ENCODE measurements around the gene DUOXA2. TPM values are rescaled to one million over a fixed set of nuclear protein-coding genes. Genes with fewer than 3 reads are reported as not detected.

DUOXA2 gene
- total and polyA plus RNA-seq, 2 donors (not counting 1 experiment from before 2014, with no cell fraction given), result not detected

DNA sequence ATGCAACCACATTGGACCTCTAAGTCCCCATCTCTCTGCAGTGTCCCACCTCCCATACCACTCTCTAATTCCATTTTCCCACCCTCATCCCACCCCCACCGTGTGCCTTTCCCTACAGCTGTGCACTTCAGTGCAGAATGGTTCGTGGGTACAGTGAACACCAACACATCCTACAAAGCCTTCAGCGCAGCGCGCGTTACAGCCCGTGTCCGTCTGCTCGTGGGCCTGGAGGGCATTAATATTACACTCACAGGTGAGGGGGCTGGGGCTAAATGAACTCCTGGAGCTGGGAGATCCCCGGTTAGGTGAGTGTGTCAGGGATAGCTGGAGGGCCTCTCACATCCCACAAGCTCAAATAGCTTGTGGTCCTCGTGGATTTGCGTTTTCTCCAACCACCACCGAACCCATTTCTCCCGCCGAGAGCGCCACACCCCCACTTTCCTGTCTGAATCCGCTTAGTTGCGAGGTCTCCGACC is 1.9 kb downstream of the DUOXA2 start:
- no peaks in the 10 kb centered on the region for H3K79me2 ChIP-seq (ENCODE audit: control insufficient read depth, insufficient read depth, low read length)
- no peaks in the 10 kb centered on the region for H3K4me1 ChIP-seq (ENCODE audit: control insufficient read depth, extremely low read depth, insufficient read depth, low read length)
- no peak overlapping the region for H2AFZ ChIP-seq (ENCODE audit: low read length)
- no peak for TF ChIP-seq EZH2 (IDR thresholded peaks at IDR 0.05; ENCODE audit: low read length, missing control alignments)
- TF ChIP-seq, protein P1, sequence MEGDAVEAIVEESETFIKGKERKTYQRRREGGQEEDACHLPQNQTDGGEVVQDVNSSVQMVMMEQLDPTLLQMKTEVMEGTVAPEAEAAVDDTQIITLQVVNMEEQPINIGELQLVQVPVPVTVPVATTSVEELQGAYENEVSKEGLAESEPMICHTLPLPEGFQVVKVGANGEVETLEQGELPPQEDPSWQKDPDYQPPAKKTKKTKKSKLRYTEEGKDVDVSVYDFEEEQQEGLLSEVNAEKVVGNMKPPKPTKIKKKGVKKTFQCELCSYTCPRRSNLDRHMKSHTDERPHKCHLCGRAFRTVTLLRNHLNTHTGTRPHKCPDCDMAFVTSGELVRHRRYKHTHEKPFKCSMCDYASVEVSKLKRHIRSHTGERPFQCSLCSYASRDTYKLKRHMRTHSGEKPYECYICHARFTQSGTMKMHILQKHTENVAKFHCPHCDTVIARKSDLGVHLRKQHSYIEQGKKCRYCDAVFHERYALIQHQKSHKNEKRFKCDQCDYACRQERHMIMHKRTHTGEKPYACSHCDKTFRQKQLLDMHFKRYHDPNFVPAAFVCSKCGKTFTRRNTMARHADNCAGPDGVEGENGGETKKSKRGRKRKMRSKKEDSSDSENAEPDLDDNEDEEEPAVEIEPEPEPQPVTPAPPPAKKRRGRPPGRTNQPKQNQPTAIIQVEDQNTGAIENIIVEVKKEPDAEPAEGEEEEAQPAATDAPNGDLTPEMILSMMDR (conservative IDR thresholded peaks at IDR 0.05 in 1 of 2, IDR thresholded peaks at IDR 0.05 in 1 of 2; ENCODE audit: low read depth in 1 of 2, low read length in 2 of 2), result no peak
- no peaks in the 10 kb centered on the region for H4K20me1 ChIP-seq (ENCODE audit: control insufficient read depth, extremely low read depth, insufficient read depth, low read length)
- H3K27ac ChIP-seq (ENCODE audit: insufficient read depth, low read length), result no peak overlapping the region
- no peak overlapping the region for H3K9ac ChIP-seq (ENCODE audit: insufficient read depth, low read length)
- H3K9me3 ChIP-seq (ENCODE audit: control insufficient read depth, insufficient read depth, low read depth, low read length), result no peaks in the 10 kb centered on the region
- DNase-seq (ENCODE audit: low read depth in 2 of 2), result no peak
- H3K4me2 ChIP-seq (ENCODE audit: extremely low read depth, insufficient read depth, low read length), result no peak overlapping the region
- no peak overlapping the region for H3K4me3 ChIP-seq (replicated peaks in 1 of 4; ENCODE audit: control extremely low read depth in 1 of 4, insufficient read depth in 1 of 4, low read depth in 3 of 4, low read length in 4 of 4)
- H3K36me3 ChIP-seq (ENCODE audit: control insufficient read depth, insufficient read depth, low read length), result no peaks in the 10 kb centered on the region
- peaks cover 65% of the 10 kb centered on the region for H3K27me3 ChIP-seq (ENCODE audit: control insufficient read depth, insufficient read depth, low read length)

DNA sequence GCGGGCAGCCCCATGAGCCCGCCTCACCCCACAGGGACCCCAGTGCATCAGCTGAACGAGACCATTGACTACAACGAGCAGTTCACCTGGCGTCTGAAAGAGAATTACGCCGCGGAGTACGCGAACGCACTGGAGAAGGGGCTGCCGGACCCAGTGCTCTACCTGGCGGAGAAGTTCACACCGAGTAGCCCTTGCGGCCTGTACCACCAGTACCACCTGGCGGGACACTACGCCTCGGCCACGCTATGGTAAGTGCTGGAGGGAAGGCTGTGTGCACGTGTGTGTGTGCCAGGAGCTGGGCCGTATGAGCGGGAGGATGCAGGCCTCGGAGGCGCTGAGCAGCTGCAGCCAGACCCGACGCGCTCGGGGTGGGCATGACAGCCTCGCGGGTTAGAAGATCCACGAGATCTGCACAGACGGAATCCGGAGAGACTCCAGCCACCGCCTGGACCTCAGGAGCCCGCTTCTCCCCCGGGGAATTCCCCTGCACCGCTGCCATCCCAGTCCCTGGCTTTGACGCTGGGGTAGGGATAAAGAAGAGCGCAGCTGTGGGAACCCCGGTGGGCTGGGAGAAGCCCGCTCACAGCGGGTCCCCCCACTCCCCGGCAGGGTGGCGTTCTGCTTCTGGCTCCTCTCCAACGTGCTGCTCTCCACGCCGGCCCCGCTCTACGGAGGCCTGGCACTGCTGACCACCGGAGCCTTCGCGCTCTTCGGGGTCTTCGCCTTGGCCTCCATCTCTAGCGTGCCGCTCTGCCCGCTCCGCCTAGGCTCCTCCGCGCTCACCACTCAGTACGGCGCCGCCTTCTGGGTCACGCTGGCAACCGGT is 2.6 kb downstream of the DUOXA2 start:
- Histone ChIP-seq H3K4me3 (replicated peaks in 1 of 4; ENCODE audit: control extremely low read depth in 1 of 4, insufficient read depth in 1 of 4, low read depth in 3 of 4, low read length in 4 of 4) (no peak overlapping the region), H3K79me2 (ENCODE audit: control insufficient read depth, insufficient read depth, low read length) (no peaks in the 10 kb centered on the region), H3K27me3 (ENCODE audit: control insufficient read depth, insufficient read depth, low read length) (peaks cover 61% of the 10 kb centered on the region), H4K20me1 (ENCODE audit: control insufficient read depth, extremely low read depth, insufficient read depth, low read length) (no peaks in the 10 kb centered on the region), H2AFZ (ENCODE audit: low read length) (no peak overlapping the region), H3K4me1 (ENCODE audit: control insufficient read depth, extremely low read depth, insufficient read depth, low read length) (no peaks in the 10 kb centered on the region), H3K4me2 (ENCODE audit: extremely low read depth, insufficient read depth, low read length) (no peak overlapping the region), H3K36me3 (ENCODE audit: control insufficient read depth, insufficient read depth, low read length) (no peaks in the 10 kb centered on the region), H3K9ac (ENCODE audit: insufficient read depth, low read length) (no peak overlapping the region), H3K9me3 (ENCODE audit: control insufficient read depth, insufficient read depth, low read depth, low read length) (no peaks in the 10 kb centered on the region), H3K27ac (ENCODE audit: insufficient read depth, low read length) (no peak overlapping the region)
- no peak for DNase-seq (ENCODE audit: low read depth in 2 of 2)
- TF ChIP-seq, protein P1 (conservative IDR thresholded peaks at IDR 0.05 in 1 of 2, IDR thresholded peaks at IDR 0.05 in 1 of 2; ENCODE audit: low read depth in 1 of 2, low read length in 2 of 2), result no peak
- TF ChIP-seq EZH2 (IDR thresholded peaks at IDR 0.05; ENCODE audit: low read length, missing control alignments), result peak; percentile 84

DNA sequence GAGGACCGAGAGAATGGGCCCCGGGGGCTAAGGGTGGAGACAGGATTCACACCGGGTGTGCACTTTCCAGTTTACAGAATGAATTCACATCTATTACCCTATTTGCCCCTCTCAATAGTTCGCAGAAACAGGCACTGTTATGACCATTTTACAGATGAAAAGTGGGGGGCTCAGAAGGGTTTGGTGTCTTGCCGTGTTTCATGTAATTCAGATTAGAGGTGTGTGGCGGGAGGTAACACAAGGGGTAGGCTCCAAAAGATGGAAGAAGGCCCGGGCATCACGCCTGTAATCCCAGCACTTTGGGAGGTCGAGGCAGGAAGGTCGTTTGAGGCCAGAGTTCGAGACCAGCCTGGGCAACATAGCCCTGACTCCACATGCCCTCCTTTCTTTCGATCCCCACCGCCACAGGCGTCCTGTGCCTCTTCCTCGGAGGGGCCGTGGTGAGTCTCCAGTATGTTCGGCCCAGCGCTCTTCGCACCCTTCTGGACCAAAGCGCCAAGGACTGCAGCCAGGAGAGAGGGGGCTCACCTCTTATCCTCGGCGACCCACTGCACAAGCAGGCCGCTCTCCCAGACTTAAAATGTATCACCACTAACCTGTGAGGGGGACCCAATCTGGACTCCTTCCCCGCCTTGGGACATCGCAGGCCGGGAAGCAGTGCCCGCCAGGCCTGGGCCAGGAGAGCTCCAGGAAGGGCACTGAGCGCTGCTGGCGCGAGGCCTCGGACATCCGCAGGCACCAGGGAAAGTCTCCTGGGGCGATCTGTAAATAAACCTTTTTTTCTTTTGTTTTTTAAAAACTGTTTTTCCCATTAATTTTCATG is 3.4 kb downstream of the DUOXA2 start:
- Histone ChIP-seq H3K4me2 (ENCODE audit: extremely low read depth, insufficient read depth, low read length) (no peak overlapping the region), H3K9ac (ENCODE audit: insufficient read depth, low read length) (no peak overlapping the region), H3K36me3 (ENCODE audit: control insufficient read depth, insufficient read depth, low read length) (no peaks in the 10 kb centered on the region), H3K4me3 (replicated peaks in 1 of 4; ENCODE audit: control extremely low read depth in 1 of 4, insufficient read depth in 1 of 4, low read depth in 3 of 4, low read length in 4 of 4) (peak overlapping the region in 1 of 4 experiments; percentile 8), H3K27ac (ENCODE audit: insufficient read depth, low read length) (no peak overlapping the region), H4K20me1 (ENCODE audit: control insufficient read depth, extremely low read depth, insufficient read depth, low read length) (no peaks in the 10 kb centered on the region), H2AFZ (ENCODE audit: low read length) (no peak overlapping the region), H3K79me2 (ENCODE audit: control insufficient read depth, insufficient read depth, low read length) (no peaks in the 10 kb centered on the region), H3K9me3 (ENCODE audit: control insufficient read depth, insufficient read depth, low read depth, low read length) (no peaks in the 10 kb centered on the region), H3K27me3 (ENCODE audit: control insufficient read depth, insufficient read depth, low read length) (peaks cover 53% of the 10 kb centered on the region), H3K4me1 (ENCODE audit: control insufficient read depth, extremely low read depth, insufficient read depth, low read length) (peaks cover 2% of the 10 kb centered on the region)
- no peak for DNase-seq (ENCODE audit: low read depth in 2 of 2)
- TF ChIP-seq, protein P1 (conservative IDR thresholded peaks at IDR 0.05 in 1 of 2, IDR thresholded peaks at IDR 0.05 in 1 of 2; ENCODE audit: low read depth in 1 of 2, low read length in 2 of 2), result no peak
- TF ChIP-seq EZH2 (IDR thresholded peaks at IDR 0.05; ENCODE audit: low read length, missing control alignments), result peak; percentile 20
